NCI-H1436 (cell line): ENCODE data around the gene PHLDA2.

Experiments
- DNase-seq: peaks from one replicate; lab custom pipeline; 2025; lab: John Stamatoyannopoulos, UW

The PHLDA2 gene

GRCh38 chr11:2881981-2882375, 47.2 kb downstream of the PHLDA2 start:
- no peak for DNase-seq

GRCh38 chr11:2881076-2881980, 47.9 kb downstream of the PHLDA2 start:
- DNase-seq, result no peak

- no peak for DNase-seq
These were observed 48.6 kb downstream of the PHLDA2 start for GRCh38 chr11:2880646-2881045.

GRCh38 chr11:2878782-2879181, 50.4 kb downstream of the PHLDA2 start:
- DNase-seq, result no peak
